ENCODE results near the gene P4HA2.

The P4HA2 gene

GRCh38 chr5:132143148-132143547 lies 84.5 kb downstream of the P4HA2 start:
- TF ChIP-seq USF1 (IDR thresholded peaks at IDR 0.05): no peak
- TF ChIP-seq NFIC (IDR thresholded peaks at IDR 0.05): no peak
- TF ChIP-seq CEBPB (IDR thresholded peaks at IDR 0.05): no peak
- no peak for TF ChIP-seq TAF1 (IDR thresholded peaks at IDR 0.05; ENCODE audit: low read depth)
- no peak for TF ChIP-seq EP300 (IDR thresholded peaks at IDR 0.05; ENCODE audit: borderline replicate concordance)
- no peak for TF ChIP-seq RAD21 (IDR thresholded peaks at IDR 0.05; ENCODE audit: low read depth)
- no peak for TF ChIP-seq TEAD4 (IDR thresholded peaks at IDR 0.05)
- no peak for TF ChIP-seq FOXM1 (IDR thresholded peaks at IDR 0.05; ENCODE audit: borderline replicate concordance, low read depth)
- no peak for TF ChIP-seq CREB1 (IDR thresholded peaks at IDR 0.05; ENCODE audit: low read depth)
- no peak for TF ChIP-seq EGR1 (IDR thresholded peaks at IDR 0.05)
- TF ChIP-seq REST (IDR thresholded peaks at IDR 0.05; ENCODE audit: low read depth): no peak
- TF ChIP-seq MAX (IDR thresholded peaks at IDR 0.05): no peak
- no peak for TF ChIP-seq TCF12 (IDR thresholded peaks at IDR 0.05; ENCODE audit: low read depth)
- no peak for TF ChIP-seq YY1 (IDR thresholded peaks at IDR 0.05; ENCODE audit: low read depth)
- no peak for TF ChIP-seq ZBTB7A (IDR thresholded peaks at IDR 0.05; ENCODE audit: low read depth)

- TF ChIP-seq TEAD4 (IDR thresholded peaks at IDR 0.05): no peak
- no peak for TF ChIP-seq EP300 (IDR thresholded peaks at IDR 0.05; ENCODE audit: borderline replicate concordance)
Observed at GRCh38 chr5:132142459-132142858, 85.2 kb downstream of the P4HA2 start.

Measured in Ishikawa (cell line).